ENCODE results near the gene GP1BB. TPM values are rescaled to one million over a fixed set of nuclear protein-coding genes. Genes with fewer than 3 reads are reported as not detected.

Gene GP1BB
- total RNA-seq (2013; cell fraction: nucleolus; rRNA removed), result not detected in 2 replicates
- total RNA-seq (2014; rRNA removed) (0.28 TPM in 1 of 2 replicates, not detected in the other), total RNA-seq (2014; rRNA removed; fragmentation: Illumina TruSeq; extraction: Trizol) (not detected in 2 replicates), total RNA-seq (2021) (0.28 and 0.35 TPM in 2 replicates), polyA plus RNA-seq (2011; rRNA removed) (not detected in 2 replicates), polyA plus RNA-seq (2014; fragmentation: Illumina TruSeq; extraction: Trizol) (not detected in 2 replicates), polyA plus RNA-seq (2014; fragmentation: Nextera tagmentation; extraction: Ambion mirVana) (under 1 TPM in 1 of 2 experiments, not detected in 1; 0.05 TPM), polyA plus RNA-seq (2014; rRNA removed) (0.10 TPM in 1 of 2 replicates, not detected in the other), polyA plus RNA-seq (2016; fragmentation: Nextera tagmentation; extraction: Ambion mirVana) (not detected), polyA minus RNA-seq (2011; rRNA and poly(A)+ RNA removed) (not detected in 2 replicates), Bru-seq, nascent RNA (not detected), BruChase-seq, experiment 1, labeled RNA remaining after a 6-hour chase (not detected), BruChase-seq, experiment 2, labeled RNA remaining after a 2-hour chase (not detected)
- polyA plus RNA-seq (2011; ENCODE audit: low read depth), result not detected
- 0.07 TPM in 1 of 2 replicates, not detected in the other for polyA plus RNA-seq (2011; cell fraction: cytosol; rRNA removed)
- 0.22 and 0.28 TPM in 2 replicates for polyA plus RNA-seq (2011; cell fraction: nucleus; rRNA removed)
- polyA plus RNA-seq (2012), result 0.16 and 0.35 TPM in 2 replicates
- not detected in 2 replicates for polyA minus RNA-seq (2011; cell fraction: cytosol; rRNA and poly(A)+ RNA removed)
- polyA minus RNA-seq (2011; cell fraction: nucleus; rRNA and poly(A)+ RNA removed), result not detected in 2 replicates
- long read RNA-seq, experiment 1, result 0 reads
- long read RNA-seq, experiment 2, result 0 reads

GRCh38 chr22:19723232-19723982 is at the start of gene GP1BB:
Gene GP1BB (plus strand): TSS chr22:19723539. CDS start chr22:19723570, 31 bp downstream.
- SMC1A ChIA-PET (ENCODE audit: uncharacterized antibody, unreplicated experiment), result no interaction called here
- Histone ChIP-seq H4K20me1 (ENCODE audit: control insufficient read depth, insufficient read depth) (no peaks in the 10 kb centered on the region), H3K79me2 (ENCODE audit: control insufficient read depth, insufficient read depth, low read length) (no peaks in the 10 kb centered on the region), H3K9ac (ENCODE audit: control insufficient read depth, insufficient read depth, low read length) (no peak within 1 kb of the TSS), H3K9me3 (replicated peaks; ENCODE audit: control insufficient read depth, insufficient read depth, low read length) (no peaks in the 10 kb centered on the region; the same call in 2 of the 3 replicates), H3K4me1 (ENCODE audit: control insufficient read depth, insufficient read depth, low read length) (peaks cover 5% of the 10 kb centered on the region; the same call in 1 of the 2 replicates), H3K27me3 (replicated peaks in 1 of 2; ENCODE audit: control insufficient read depth in 2 of 2, insufficient read depth in 2 of 2, low read length in 1 of 2) (peaks cover 4 to 5% of the 10 kb centered on the region in 2 experiments; a peak in 3 of 4 replicates), H3K36me3 (ENCODE audit: control insufficient read depth in 2 of 2, insufficient read depth in 2 of 2, low read length in 1 of 2) (no peaks in the 10 kb centered on the region), H3K4me3 (no peak within 1 kb of the TSS), H2AFZ (ENCODE audit: control insufficient read depth, low read depth, low read length) (no peak within 1 kb of the TSS), H3K4me2 (ENCODE audit: control insufficient read depth, insufficient read depth) (peak within 1 kb of the TSS; percentile 17; the same call in 1 of the 2 replicates), H3K27ac (ENCODE audit: control insufficient read depth, insufficient read depth) (no peak within 1 kb of the TSS)
- WGBS (ENCODE audit: insufficient coverage, insufficient replicate concordance, low lambda C conversion rate, missing lambda C conversion rate), result 3% methylated on average over 76 of the region's 80 CpGs
- no TSS peak for BruUV-seq (replicated peaks)
- in situ Hi-C loops (cut with MboI) (no loop called here), intact Hi-C loops (cut with micrococcal nuclease; ENCODE audit: unreplicated experiment) (no loop called here)
- no peak for FAIRE-seq
- RAD21 ChIA-PET (ENCODE audit: unreplicated experiment), result no interaction called here
- CTCF ChIA-PET, result interaction anchor here (1.0 kb wide), 1 partner anchor 196 kb away, joined by 3 read pairs; no protein-coding TSS in a partner anchor
- no peak for TF ChIP-seq BCL3 (IDR thresholded peaks at IDR 0.05; ENCODE audit: borderline replicate concordance, insufficient read depth, low read depth, low read length, poor library complexity, severe bottlenecking)
- TF ChIP-seq GABPA (IDR thresholded peaks at IDR 0.05; ENCODE audit: low read depth), result no peak
- TF ChIP-seq CHD2 (IDR thresholded peaks at IDR 0.05; ENCODE audit: borderline replicate concordance, low read depth, low read length), result no peak
- no peak for TF ChIP-seq RBBP5 (conservative IDR thresholded peaks at IDR 0.05)
- no peak for TF ChIP-seq JUND (IDR thresholded peaks at IDR 0.05; ENCODE audit: low read depth, low read length)
- no peak for TF ChIP-seq TAF1 (IDR thresholded peaks at IDR 0.05; ENCODE audit: borderline replicate concordance, low read depth, low read length)
- TF ChIP-seq ZNF687 (IDR thresholded peaks at IDR 0.05), result no peak
- 0 out of 6 replicates have a peak, but pooled peaks of 1 of the 3 experiments have one; percentile 8 for TF ChIP-seq CTCF (IDR thresholded peaks at IDR 0.05 in 2 of 3, conservative IDR thresholded peaks at IDR 0.05 in 1 of 3; ENCODE audit: control insufficient read depth in 2 of 3, extremely low read depth in 1 of 3, insufficient read depth in 1 of 3, low read depth in 3 of 3, low read length in 3 of 3)
- peak; percentile 77 for ATAC-seq
- no peak for DNase-seq (ENCODE audit: low read depth, low spot score)
- POLR2A ChIA-PET, result no interaction called here
